Lung (tissue), 12 donors: ENCODE data around the gene PXYLP1. TPM values are rescaled to one million over a fixed set of nuclear protein-coding genes. Genes with fewer than 3 reads are reported as not detected.

Source experiments
- ATAC-seq: fragments of 200-7000 bp; cut with Tn5 transposase; one replicate; pipeline ENCODE4 v1.9.1; 2020; ENCODE audit warnings: moderate number of reproducible peaks; ENCODE audit not compliant: insufficient read depth, low FRiP score
- DNase-seq, 3 donors: peaks; one replicate each; pipeline ENCODE4 v3.0.0-alpha.2; 2013 to 2017
- H3K27ac ChIP-seq, 2 donors: one replicate each; pipeline ENCODE4 v1.5.1; 2013; ENCODE audit warnings: mild to moderate bottlenecking in 2 of 2, moderate library complexity in 2 of 2, control low read depth in 1 of 2, inconsistent platforms in 1 of 2, low read depth in 1 of 2, low read length in 1 of 2
- H3K27me3 ChIP-seq, 3 donors: one replicate each; pipeline ENCODE4 v1.5.1; 2013; ENCODE audit warnings: low read length in 2 of 3; ENCODE audit not compliant: control insufficient read depth in 3 of 3, insufficient read depth in 3 of 3
- H3K36me3 ChIP-seq, 4 donors: one replicate each; pipeline ENCODE4 v1.5.1; 2013; ENCODE audit warnings: low read length in 4 of 4, mild to moderate bottlenecking in 1 of 4, moderate library complexity in 1 of 4; ENCODE audit not compliant: control insufficient read depth in 4 of 4, insufficient read depth in 4 of 4
- H3K4me1 ChIP-seq, 5 donors: one replicate each; pipeline ENCODE4 v1.5.1; 2013; ENCODE audit warnings: low read length in 5 of 5, mild to moderate bottlenecking in 2 of 5, moderate library complexity in 1 of 5; ENCODE audit not compliant: control insufficient read depth in 5 of 5, insufficient read depth in 5 of 5
- H3K4me3 ChIP-seq: one replicate; pipeline ENCODE4 v1.5.1; 2013; ENCODE audit warnings: mild to moderate bottlenecking, control low read depth, moderate library complexity
- H3K9ac ChIP-seq, 2 donors: one replicate each; pipeline ENCODE4 v1.5.1; 2013; ENCODE audit warnings: low read length in 2 of 2, control low read depth in 1 of 2; ENCODE audit not compliant: insufficient read depth in 1 of 2
- H3K9me3 ChIP-seq, 4 donors: one replicate each; pipeline ENCODE4 v1.5.1; 2013; ENCODE audit warnings: low read length in 3 of 4, mild to moderate bottlenecking in 1 of 4, moderate library complexity in 1 of 4; ENCODE audit not compliant: control insufficient read depth in 4 of 4, insufficient read depth in 3 of 4
- WGBS, 2 donors: extraction: QIAGEN DNeasy Blood & Tissue Kit; methylation state at CpG; one replicate each; pipeline ENCODE4 v1.1.7; 2013; 5-methylcytosine and 5-hydroxymethylcytosine counted together
- polyA plus RNA-seq, 2 donors: library from polyadenylated mRNA; stranded (reverse); fragments of 200-250 nt; gene quantifications; one replicate each; pipeline ENCODE4 v1.2.1, GENCODE V29; 2013
- total RNA-seq, 2 donors: library from RNA; depleted of rRNA in 1 of 2; stranded (reverse); fragments of >200 nt in 1 of 2; gene quantifications; one replicate each; pipeline ENCODE4 v1.2.1, GENCODE V29; 2014 to 2021
- TF ChIP-seq, protein P1 (sequence below): IDR thresholded peaks from 2 replicates; pipeline ENCODE4 v1.5.1; 2012; ENCODE audit warnings: mild to moderate bottlenecking; ENCODE audit errors: control extremely low read depth, extremely low read depth
- donor health status: control.
- donor health status: control.
- donor health status: Bipolar disorder and iron deficiency.
- donor health status: healthy.
- donor health status: DM: yes; HTN: yes; CAD: no.

Gene PXYLP1
- total and polyA plus RNA-seq, 4 donors, result 6.3 to 17.8 (median 7.4) TPM

DNA sequence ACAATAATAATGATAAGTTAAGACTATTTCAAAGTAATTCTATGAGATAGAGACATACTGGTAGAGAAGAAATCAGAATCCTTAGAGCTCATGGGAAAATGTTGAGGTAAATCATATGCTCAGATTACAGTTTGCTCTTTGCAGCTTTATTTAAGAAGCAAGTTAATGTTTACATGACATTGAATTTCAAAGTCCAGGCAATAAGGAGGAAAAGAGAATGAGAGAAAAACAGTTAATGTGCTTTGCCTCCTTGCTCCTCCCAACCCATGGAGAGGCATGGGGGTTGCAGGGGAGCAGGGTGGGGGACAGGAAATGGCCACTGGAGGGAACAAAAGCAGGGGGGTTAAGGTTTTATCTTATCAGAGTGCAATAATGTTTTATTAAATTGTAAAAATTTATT is 94.5 kb downstream of the PXYLP1 start:
- H3K9ac ChIP-seq, result no peak overlapping the region
- H3K27me3 ChIP-seq, result no peaks in the 10 kb centered on the region
- H3K9me3 ChIP-seq, result no peaks in the 10 kb centered on the region
- no peak overlapping the region for H3K4me3 ChIP-seq
- DNase-seq (peak in 1 of 3 donors; percentile 24), ATAC-seq (no peak)
- no peak overlapping the region for H3K27ac ChIP-seq
- TF ChIP-seq, protein P1, sequence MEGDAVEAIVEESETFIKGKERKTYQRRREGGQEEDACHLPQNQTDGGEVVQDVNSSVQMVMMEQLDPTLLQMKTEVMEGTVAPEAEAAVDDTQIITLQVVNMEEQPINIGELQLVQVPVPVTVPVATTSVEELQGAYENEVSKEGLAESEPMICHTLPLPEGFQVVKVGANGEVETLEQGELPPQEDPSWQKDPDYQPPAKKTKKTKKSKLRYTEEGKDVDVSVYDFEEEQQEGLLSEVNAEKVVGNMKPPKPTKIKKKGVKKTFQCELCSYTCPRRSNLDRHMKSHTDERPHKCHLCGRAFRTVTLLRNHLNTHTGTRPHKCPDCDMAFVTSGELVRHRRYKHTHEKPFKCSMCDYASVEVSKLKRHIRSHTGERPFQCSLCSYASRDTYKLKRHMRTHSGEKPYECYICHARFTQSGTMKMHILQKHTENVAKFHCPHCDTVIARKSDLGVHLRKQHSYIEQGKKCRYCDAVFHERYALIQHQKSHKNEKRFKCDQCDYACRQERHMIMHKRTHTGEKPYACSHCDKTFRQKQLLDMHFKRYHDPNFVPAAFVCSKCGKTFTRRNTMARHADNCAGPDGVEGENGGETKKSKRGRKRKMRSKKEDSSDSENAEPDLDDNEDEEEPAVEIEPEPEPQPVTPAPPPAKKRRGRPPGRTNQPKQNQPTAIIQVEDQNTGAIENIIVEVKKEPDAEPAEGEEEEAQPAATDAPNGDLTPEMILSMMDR, result no peak
- H3K4me1 ChIP-seq, result peaks cover 0 to 4% (median 0%) of the 10 kb centered on the region in 5 donors
- no peaks in the 10 kb centered on the region for H3K36me3 ChIP-seq

DNA sequence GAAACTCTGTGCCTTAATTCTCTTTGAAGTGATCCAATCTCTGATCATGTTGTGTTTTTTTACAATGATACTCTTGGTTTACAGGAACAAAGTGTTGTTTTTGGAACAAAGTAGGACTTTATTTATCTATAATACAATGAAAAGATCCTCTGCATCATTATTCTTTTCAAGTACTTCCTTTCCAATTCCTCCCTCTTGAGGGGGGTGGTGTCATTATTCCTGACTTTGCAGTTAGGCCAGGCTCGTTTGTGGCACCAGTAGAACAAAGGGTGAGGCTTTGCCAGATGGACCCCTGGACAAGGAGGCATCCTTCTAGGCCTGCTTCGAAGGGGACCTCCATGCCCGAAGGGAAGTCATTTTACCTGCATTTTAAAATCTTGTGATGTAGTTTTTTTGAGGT is 95.0 kb downstream of the PXYLP1 start:
- Histone ChIP-seq H3K27me3 (no peaks in the 10 kb centered on the region), H3K36me3 (no peaks in the 10 kb centered on the region), H3K9me3 (no peaks in the 10 kb centered on the region), H3K4me1 (peaks cover 0 to 4% (median 0%) of the 10 kb centered on the region in 5 donors), H3K4me3 (no peak overlapping the region), H3K27ac (no peak overlapping the region), H3K9ac (no peak overlapping the region)
- no peak for DNase-seq
- 71 to 74% methylated on average over 3 of the region's 3 CpGs for WGBS, 2 donors
- ATAC-seq, result no peak
- TF ChIP-seq, protein P1, result no peak

GRCh38 chr3:141328286-141329166 is 96.9 kb downstream of the PXYLP1 start:
- WGBS, 2 donors, result 88 to 91% methylated on average over 7 of the region's 7 CpGs
- H3K27ac ChIP-seq, result no peak overlapping the region
- ATAC-seq, result no peak
- H3K27me3 ChIP-seq, result no peaks in the 10 kb centered on the region
- DNase-seq, result no peak
- H3K36me3 ChIP-seq, result no peaks in the 10 kb centered on the region
- TF ChIP-seq, protein P1, result no peak
- peaks cover 0 to 12% (median 0%) of the 10 kb centered on the region in 5 donors for H3K4me1 ChIP-seq
- no peak overlapping the region for H3K4me3 ChIP-seq
- no peak overlapping the region for H3K9ac ChIP-seq
- H3K9me3 ChIP-seq, result no peaks in the 10 kb centered on the region
